ENCODE results near the gene SPDYE11.
A peak's percentile ranks its signal among the peaks of the same experiment; 100 is the strongest.
"Not testable (repeated sequence)": the region's sequence is repeated elsewhere in the genome, so short reads cannot be mapped to it uniquely, and the experiment has no call there.

The SPDYE11 gene

GRCh38 chr7:73057811-73058210 is at the start of gene SPDYE11:
Gene SPDYE11, minus strand, starts transcription at chr7:73057911. Its CDS starts 1,800 bp downstream, at chr7:73056111.
- H3K9me3 ChIP-seq; H3K4me3 ChIP-seq; H3K27me3 ChIP-seq (ENCODE audit: low read depth); in situ Hi-C loops (cut with MboI; ENCODE audit: low sequenced_read_pairs); H3K4me1 ChIP-seq; H3K36me3 ChIP-seq (replicated peaks); DNase-seq (ENCODE audit: low spot score in 2 of 2): not testable (repeated sequence)

- H3K36me3 ChIP-seq (replicated peaks); H3K27me3 ChIP-seq (ENCODE audit: low read depth); H3K9me3 ChIP-seq; H3K4me1 ChIP-seq; H3K4me3 ChIP-seq; DNase-seq (ENCODE audit: low spot score in 2 of 2); in situ Hi-C loops (cut with MboI; ENCODE audit: low sequenced_read_pairs): not testable (repeated sequence)
Measured at GRCh38 chr7:73085938-73086337, 28.2 kb upstream of the SPDYE11 start, which contains the start of gene SPDYE9. Gene SPDYE9, minus strand, starts transcription at chr7:73086038. Its CDS starts 1,800 bp downstream, at chr7:73084238.

GRCh38 chr7:73029666-73030065 is 28.0 kb downstream of the SPDYE11 start, which contains the start of gene SPDYE8:
Gene SPDYE8, minus strand, starts transcription at chr7:73029766. Its CDS starts 1,800 bp downstream, at chr7:73027966.
- H3K9me3 ChIP-seq; H3K4me3 ChIP-seq; H3K4me1 ChIP-seq; H3K27me3 ChIP-seq (ENCODE audit: low read depth); H3K36me3 ChIP-seq (replicated peaks); in situ Hi-C loops (cut with MboI; ENCODE audit: low sequenced_read_pairs); DNase-seq (ENCODE audit: low spot score in 2 of 2): not testable (repeated sequence)

GRCh38 chr7:73006491-73006890 is 51.2 kb downstream of the SPDYE11 start:
- H3K4me1 ChIP-seq; H3K9me3 ChIP-seq; H3K36me3 ChIP-seq (replicated peaks); H3K27me3 ChIP-seq (ENCODE audit: low read depth); in situ Hi-C loops (cut with MboI; ENCODE audit: low sequenced_read_pairs); H3K4me3 ChIP-seq: not testable (repeated sequence)
- peak in 1 of 2 experiments; percentile 10 for DNase-seq (ENCODE audit: low spot score in 2 of 2)

GRCh38 chr7:73005693-73006447 is 51.8 kb downstream of the SPDYE11 start:
- H3K4me1 ChIP-seq; H3K27me3 ChIP-seq (ENCODE audit: low read depth); H3K9me3 ChIP-seq; H3K36me3 ChIP-seq (replicated peaks); in situ Hi-C loops (cut with MboI; ENCODE audit: low sequenced_read_pairs): not testable (repeated sequence)
- peak in 1 of 2 experiments; percentile 96 for DNase-seq (ENCODE audit: low spot score in 2 of 2)
- H3K4me3 ChIP-seq = peak overlapping the region; percentile 62

- H3K9me3 ChIP-seq; in situ Hi-C loops (cut with MboI; ENCODE audit: low sequenced_read_pairs); H3K27me3 ChIP-seq (ENCODE audit: low read depth); H3K36me3 ChIP-seq (replicated peaks); H3K4me1 ChIP-seq: not testable (repeated sequence)
- peak overlapping the region; percentile 62 for H3K4me3 ChIP-seq
- DNase-seq (ENCODE audit: low spot score in 2 of 2) = peak in 1 of 2 experiments; percentile 82
Measured at GRCh38 chr7:73005356-73005692, 52.4 kb downstream of the SPDYE11 start.

- H3K36me3 ChIP-seq (replicated peaks); H3K4me3 ChIP-seq; in situ Hi-C loops (cut with MboI; ENCODE audit: low sequenced_read_pairs); DNase-seq (ENCODE audit: low spot score in 2 of 2); H3K27me3 ChIP-seq (ENCODE audit: low read depth); H3K4me1 ChIP-seq; H3K9me3 ChIP-seq: not testable (repeated sequence)
Measured at GRCh38 chr7:72997887-72998468, 59.7 kb downstream of the SPDYE11 start.
